Activated CD8-positive, alpha-beta memory T cell treated with anti-CD3 and anti-CD28 coated beads, Interleukin-2, amount 50 U/mL, for 48 hours (primary cell): Measurements from ENCODE around the gene TRPM4.
"Not testable (repeated sequence)": the region's sequence is repeated elsewhere in the genome, so short reads cannot be mapped to it uniquely, and the experiment has no call there.

Source experiments
- DNase-seq: peaks from one replicate; pipeline ENCODE4 v3.0.0-alpha.2; 2020

The TRPM4 gene

GRCh38 chr19:49127674-49128544 lies 29.7 kb upstream of the TRPM4 start:
- DNase-seq: peak; percentile 95

GRCh38 chr19:49128545-49129237 lies 28.9 kb upstream of the TRPM4 start:
- DNase-seq: no peak

- no peak for DNase-seq
Observed at GRCh38 chr19:49129238-49129583, 28.4 kb upstream of the TRPM4 start.

GRCh38 chr19:49130325-49130724 lies 27.3 kb upstream of the TRPM4 start:
- no peak for DNase-seq

GRCh38 chr19:49132974-49133609 lies 24.5 kb upstream of the TRPM4 start:
- no peak for DNase-seq

GRCh38 chr19:49133621-49134454 lies 23.8 kb upstream of the TRPM4 start:
- peak; percentile 79 for DNase-seq

GRCh38 chr19:49135686-49136085 lies 21.9 kb upstream of the TRPM4 start:
- no peak for DNase-seq

GRCh38 chr19:49136771-49137171 lies 20.8 kb upstream of the TRPM4 start:
- DNase-seq: no peak

- DNase-seq: no peak
Observed at GRCh38 chr19:49140951-49141350, 16.6 kb upstream of the TRPM4 start.

- DNase-seq: no peak
Observed at GRCh38 chr19:49141352-49141751, 16.2 kb upstream of the TRPM4 start.

GRCh38 chr19:49142866-49143335 lies 14.7 kb upstream of the TRPM4 start:
- DNase-seq: peak; percentile 85

- DNase-seq: peak; percentile 97
Observed at GRCh38 chr19:49145573-49146407, 11.8 kb upstream of the TRPM4 start.

GRCh38 chr19:49146408-49146770 lies 11.2 kb upstream of the TRPM4 start:
- not testable (repeated sequence) for DNase-seq

GRCh38 chr19:49148044-49148682 lies 9.4 kb upstream of the TRPM4 start:
- no peak for DNase-seq

- peak; percentile 90 for DNase-seq
Observed at GRCh38 chr19:49148784-49149651, 8.6 kb upstream of the TRPM4 start.

- DNase-seq: no peak
Observed at GRCh38 chr19:49149652-49150105, 7.9 kb upstream of the TRPM4 start.

- DNase-seq: peak; percentile 70
Observed at GRCh38 chr19:49150106-49150943, 7.3 kb upstream of the TRPM4 start.

GRCh38 chr19:49150944-49151243 lies 6.7 kb upstream of the TRPM4 start:
- no peak for DNase-seq
